GM19043 (cell line): ENCODE results near the gene SLC10A1.
"Not testable (repeated sequence)": the region's sequence is repeated elsewhere in the genome, so short reads cannot be mapped to it uniquely, and the experiment has no call there.

ENCODE experiments used
- ATAC-seq: cut with Tn5 transposase; IDR thresholded peaks from one replicate; pipeline ENCODE4 v1.9.1; 2021; ENCODE audit warnings: low read depth; ENCODE audit not compliant: unreplicated experiment

The SLC10A1 gene

DNA sequence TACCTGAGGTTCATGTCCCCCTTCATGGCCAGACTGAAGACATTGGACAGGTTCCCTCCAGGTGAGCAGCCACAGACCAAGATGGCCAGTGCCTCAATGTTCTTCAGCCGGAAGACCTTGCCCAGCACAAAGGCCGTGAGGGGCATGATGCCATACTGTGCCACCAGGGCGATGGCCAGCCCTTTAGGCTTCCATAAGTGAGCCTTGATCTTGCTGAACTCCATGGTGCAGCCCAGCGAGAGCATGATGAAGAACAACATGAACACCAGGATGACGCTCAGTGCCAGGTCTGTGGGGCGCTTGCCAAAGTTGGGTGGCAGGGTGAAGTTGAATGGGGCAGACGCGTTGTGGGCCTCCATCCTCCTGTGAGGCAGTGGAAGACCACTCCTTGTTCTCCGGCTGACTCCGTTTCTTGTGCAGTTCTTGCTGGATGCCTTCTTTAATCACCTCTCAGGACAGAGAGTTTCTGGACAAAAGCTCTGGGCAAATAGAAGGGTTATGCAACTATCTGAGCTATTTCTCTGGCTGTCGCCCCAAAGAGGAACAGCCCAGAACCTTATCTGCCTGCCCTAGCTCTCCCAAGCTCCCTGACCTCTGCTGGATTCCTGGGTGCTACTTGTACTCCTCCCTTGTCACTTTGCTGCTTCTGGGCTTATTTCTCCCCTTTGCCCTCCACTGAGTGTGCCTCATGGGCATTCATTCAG is at the start of gene SLC10A1:
TSS of gene SLC10A1 (minus strand) at position 445 of the 704 bp plus-strand sequence. CDS start at position 359, 86 bp downstream.
- no peak for ATAC-seq

DNA sequence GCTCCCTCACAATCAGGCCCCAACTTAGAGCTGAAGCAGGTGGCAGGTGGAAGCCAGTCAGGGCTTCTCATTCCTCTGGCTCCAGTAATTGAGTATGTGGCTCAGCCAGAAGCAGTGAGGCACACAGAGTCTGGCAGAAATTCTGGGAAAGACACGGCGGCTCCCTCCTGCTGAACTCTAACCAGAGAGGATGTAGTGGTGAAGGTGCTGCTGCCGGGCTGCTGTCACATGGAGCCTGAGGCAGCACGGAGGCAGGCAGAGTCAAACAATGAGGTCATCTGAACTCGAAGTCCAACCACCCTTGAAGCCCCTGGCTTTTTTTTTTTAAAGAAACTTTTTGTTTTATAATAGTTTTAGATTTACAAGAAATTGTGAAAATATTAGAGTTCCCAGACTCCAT is 48.7 kb upstream of the SLC10A1 start:
- no peak for ATAC-seq

DNA sequence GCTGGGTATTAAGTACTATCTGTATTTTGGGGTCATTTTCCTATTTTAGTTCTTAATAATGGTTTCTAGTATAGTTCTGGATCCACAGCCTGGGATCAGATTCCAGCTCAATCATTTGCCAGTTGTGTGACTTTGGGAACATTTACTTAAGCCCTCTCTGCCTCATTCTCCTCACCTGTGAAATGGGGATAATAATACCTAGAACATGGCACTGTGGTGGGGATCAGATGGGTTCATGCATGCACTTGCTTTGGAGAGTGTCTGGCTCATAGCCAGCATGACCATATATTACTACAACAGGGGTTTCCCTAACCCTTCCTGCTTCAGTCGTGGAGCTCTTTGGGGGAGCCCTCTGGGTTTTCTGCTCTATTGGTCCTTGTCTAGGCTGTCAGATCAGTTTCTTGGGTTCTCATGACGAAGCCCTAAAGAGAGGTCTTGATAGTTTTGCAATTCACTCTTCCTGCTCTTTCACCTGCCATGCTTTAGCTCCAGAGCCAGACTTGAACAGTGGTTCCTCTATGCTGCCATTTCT is 48.1 kb upstream of the SLC10A1 start:
- ATAC-seq, result no peak

DNA sequence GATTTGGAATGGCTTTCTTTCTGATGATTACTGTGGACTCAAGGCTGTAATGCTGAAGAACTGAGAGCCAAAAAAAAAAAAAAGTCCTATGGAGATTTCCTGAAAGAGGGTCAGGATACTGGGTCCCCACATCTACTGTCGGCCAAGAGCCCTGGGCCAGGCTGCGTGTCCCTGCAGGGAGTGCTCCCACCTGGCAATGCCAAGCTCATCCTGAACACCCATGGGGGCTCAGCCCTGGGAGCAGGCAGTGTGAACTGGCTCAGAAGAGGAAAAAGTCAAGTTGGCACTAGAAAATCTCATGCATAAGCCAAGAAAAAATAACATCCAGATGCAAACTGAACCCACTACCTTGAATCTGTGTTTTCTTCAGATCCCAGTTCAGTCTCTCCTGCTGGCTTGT is 47.1 kb upstream of the SLC10A1 start:
- ATAC-seq, result no peak

DNA sequence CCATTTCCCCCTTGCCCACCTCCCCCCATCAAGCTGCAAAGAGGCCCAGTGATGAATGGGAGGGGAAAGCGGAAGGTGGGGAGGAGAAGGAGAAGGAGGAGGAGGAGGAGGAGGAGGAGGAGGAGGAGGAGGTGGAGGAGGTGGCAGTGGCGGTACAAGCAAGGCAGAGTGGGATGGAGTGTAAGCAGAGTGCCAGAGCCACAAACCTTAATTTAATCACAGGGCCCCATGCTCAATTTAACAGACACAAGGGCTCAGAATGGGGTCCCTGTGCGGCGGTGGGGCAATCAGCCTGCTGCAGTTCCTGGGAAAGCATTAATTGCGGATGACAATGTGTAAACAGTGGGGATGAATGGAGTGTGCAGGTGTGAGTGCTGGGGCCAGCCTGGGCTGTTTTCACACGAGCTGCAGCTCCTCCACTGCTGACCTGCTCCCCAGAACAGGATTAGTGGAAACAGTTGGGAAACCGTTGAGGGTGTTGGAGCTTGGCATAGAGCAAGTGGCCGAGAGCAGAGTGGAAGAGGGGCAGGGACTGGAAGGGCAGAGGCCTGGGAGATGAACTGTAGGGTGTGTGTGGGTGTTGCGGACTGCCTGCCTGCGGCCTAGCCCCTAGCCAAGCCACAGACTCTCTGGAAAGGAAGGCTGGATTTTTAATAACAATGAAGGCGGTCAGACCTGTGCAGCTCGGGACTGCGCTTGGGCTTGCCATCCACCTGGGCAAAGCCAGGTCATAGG is 45.8 kb upstream of the SLC10A1 start:
- ATAC-seq, result no peak

DNA sequence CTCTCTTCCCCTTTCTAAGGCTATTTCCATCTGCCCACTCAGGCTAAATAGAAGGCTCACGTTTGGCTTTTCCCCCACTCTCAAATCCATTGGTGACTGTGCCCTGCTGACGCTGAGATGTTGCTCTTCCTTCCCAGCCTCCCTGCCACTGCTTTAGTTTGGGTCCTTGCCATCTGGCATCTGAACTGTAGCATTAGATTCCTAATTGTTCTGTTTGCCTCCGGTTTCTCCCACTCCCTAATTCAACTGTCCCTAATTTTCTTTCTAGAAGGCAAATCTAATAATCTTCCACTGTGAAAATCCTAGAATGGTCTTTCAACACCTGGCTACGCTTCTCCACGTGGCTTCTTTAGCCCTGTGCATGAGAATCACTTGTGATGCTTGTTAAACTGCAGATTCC is 44.6 kb upstream of the SLC10A1 start:
- no peak for ATAC-seq

DNA sequence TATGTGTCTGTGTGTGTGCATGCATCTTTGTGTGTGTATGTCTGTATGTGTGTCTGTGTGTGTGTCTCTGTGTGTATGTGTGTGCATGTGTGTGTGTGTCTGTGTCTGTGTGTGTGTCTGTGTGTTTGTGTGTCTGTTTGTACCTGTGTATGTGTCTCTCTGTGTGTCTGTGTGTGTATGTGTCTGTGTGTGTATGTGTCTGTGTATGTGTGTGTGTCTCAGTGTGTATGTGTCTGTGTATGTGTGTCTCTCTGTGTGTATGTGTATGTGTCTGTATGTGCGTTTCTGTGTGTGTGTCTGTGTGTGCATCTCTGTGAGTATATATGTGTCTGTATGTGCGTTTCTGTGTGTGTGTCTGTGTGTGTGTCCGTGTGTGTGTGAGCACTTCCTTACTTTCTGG is 42.6 kb upstream of the SLC10A1 start:
- no peak for ATAC-seq

DNA sequence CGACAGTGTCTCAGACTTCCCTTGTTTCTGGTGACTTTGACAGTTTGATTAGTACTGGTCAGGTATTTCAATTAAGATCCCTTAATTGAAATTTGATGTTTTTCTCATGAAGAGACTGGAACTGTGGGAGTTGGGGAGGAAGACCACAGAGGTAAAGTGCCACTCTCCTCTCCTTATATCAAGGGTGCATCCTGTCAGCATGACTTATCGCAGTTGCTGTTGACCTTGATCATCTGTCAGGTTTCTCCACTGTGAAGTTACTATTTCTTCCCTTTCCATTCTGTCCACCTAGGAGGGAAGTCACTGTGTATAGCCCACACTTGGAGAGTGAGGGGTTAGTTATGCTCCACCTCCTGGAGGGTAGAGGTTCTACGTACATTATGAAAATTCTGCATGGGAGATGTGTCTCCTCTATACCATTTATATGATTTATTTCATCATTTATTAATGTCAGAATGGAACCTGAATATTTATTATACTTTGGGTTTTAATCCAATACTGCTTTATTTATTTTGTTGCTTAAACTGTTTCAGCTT is 41.9 kb upstream of the SLC10A1 start:
- no peak for ATAC-seq

DNA sequence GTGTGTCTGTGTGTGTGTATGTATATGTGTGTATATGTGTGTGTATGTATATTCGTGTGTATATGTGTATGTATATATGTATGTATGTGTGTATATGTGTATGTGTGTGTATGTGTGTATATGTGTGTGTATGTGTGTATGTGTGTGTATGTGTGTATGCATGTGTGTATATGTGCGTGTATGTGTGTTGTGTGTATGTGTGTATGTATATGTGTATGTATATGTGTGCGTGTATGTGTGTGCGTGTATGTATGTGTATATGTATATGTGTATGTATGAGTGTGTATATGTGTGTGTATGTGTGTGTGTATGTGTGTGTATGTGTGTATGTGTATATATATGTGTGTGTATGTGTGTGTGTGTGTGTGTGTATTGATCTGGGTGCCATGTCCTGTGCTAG is 31.8 kb upstream of the SLC10A1 start:
- no peak for ATAC-seq

DNA sequence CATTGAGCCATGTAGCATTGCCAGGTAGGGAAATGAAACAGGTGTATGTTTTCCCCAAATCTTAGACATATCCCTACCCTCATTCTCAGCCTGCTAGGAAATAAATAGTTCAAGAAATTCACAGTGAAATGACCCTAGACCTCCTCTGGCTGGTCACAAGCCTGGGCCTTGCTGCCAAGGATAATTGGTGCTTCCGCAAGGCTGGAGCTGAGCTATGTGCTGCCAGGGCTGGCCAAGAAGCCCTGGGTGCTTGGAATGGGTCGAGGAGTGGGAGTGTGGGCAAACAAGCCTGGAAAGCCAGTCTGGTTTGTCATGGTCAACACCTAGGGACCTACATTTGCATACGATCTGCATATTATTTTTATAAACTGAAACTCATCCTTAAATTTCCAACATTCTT is 31.3 kb upstream of the SLC10A1 start:
- no peak for ATAC-seq

DNA sequence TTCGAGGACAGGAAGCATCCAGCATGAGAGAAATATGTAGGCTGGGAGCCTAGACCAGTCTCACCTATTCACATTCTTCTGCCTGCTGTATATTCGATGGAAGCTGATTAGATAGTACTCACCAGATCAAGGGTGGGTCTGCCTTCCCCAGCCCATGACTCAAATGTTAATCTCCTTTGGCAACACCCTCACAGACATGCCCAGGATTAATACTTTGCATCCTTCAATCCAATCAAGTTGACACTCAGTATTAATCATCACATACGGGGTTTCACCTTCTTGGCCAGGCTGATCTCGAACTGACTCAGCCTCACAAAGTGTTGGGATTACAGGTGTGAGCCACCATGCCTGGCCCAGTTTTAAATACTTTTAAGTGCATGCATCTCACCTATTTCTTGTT is 30.5 kb upstream of the SLC10A1 start:
- no peak for ATAC-seq

DNA sequence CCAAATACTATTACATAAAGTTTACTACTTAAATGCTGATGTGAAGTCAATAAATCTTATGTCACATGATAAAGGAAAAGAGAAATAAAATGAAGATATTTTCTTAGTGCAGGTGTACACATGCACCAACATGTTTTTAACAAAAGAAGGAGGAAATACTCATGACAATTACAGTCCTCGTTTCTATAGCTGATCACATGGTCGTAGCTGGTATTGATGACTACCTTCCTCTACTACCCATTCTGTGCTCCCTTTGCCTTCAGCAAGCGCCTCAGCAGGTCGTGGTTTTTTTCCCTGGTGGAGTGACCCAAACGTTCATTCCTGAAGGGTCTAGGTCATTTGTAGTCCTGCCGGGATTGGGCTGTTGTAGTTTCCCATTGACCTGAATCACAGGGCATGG is 25.4 kb upstream of the SLC10A1 start:
- ATAC-seq, result no peak

DNA sequence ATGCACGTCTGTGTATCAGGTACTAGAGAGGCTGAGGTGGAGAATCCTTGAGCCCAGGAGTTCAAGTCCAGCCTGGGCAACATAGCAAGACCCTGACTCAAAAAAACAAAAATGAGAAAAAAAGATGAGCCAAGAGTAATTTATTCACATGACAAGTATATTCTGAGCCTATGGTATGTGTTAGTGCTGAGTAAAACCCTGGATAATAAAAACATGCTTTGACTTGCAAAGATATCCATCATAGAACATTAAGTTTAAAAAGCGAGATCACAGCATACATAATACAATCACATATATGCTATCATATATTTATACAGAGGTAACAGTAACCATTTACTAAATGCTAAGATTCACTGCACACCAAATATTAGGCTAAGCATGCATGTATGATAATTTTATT is 23.9 kb upstream of the SLC10A1 start:
- no peak for ATAC-seq

DNA sequence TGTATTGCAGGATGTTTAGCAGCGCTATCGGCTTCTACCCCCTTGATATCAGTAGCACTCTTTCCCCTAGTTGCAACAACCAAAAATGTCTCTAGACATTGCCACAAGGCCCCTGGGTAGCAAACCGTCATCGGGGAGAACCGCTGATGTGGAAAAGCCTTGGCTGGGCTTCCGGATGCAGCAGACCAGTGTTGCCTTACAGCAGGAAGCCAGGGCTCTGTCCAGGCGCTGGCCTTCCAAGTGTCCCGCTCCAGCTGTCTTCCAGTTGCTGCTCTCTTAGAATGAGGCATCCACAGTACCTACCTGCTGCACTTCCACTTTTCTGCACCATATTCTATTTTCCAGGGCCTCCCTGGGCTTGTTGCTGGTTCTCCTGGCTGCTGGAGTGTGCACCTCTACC is 22.6 kb upstream of the SLC10A1 start:
- no peak for ATAC-seq

DNA sequence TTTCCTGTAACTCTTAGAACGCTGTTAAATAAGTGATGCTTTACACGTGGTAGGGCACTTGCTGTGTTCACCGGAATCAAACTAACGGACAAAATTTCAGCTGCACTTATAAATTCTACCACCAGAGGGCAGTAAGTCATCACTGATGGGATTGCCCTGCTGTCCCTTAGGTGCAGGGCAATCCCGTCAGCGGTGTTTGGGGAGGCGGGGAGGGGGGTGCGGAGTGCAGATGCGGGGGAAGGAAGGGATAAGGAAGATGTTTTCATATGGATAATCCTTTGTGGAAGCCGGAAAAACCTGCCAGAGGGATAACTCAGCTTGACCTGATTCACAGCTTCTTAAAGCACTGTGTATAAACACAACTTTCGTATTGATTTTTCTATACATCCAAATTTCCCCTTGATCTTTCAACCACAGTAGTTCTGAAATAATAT is 21.7 kb upstream of the SLC10A1 start:
- ATAC-seq, result no peak

DNA sequence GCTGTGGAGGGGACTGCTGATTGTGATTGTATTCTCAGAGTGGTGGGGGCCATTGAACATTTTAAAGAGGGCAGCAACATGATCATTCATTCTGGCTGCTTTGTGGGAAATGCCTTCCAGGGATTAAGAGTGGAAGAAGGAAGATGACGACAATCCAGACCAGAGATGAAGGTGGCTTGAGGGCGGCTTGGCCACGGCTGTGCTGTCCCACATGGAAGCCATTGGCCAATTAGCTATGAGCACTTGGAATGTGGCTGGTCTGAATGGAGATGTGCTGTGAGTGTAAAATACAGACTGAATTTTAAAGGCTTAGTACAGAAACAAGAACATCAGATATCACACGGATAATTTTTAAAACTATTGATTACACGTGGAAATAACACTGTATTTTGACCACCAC is 19.2 kb upstream of the SLC10A1 start:
- ATAC-seq, result no peak

DNA sequence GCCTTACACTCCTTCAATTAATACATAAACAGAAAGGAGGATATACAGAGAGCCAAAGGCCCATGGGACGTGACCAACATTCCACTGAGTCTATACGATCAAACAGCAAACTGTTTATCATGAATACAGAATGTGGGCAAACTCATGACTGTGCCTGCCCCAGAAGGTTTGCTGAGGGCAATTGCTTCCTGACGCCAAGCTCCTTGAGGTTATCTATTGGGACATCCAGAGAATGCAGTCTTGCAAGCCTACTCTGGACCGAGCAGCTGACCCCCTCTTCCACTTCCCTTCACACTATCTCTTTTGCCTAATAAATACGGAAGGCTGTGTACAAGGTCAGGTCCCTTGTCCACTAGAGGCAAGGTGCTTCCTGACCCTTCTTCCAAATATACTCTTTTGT is 18.5 kb upstream of the SLC10A1 start:
- ATAC-seq, result no peak

DNA sequence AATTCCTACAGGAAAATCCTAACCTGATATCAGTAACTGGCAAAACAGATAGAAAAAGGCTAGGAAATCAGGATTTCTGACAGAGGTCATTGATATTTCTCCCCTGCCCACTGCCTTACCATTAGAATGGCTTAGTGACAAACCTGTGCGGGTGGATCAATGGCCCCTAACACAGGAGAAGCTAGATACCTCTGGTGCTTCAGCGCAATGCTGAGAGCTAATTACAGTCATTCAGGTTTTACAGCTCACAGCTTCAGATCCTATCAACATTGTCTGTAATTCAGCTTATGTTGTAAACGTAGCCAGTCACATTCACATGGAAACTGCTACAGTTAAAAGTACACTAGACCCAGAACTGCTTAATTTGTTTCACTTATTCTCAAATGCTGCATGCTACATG is 17.4 kb upstream of the SLC10A1 start:
- ATAC-seq, result no peak

DNA sequence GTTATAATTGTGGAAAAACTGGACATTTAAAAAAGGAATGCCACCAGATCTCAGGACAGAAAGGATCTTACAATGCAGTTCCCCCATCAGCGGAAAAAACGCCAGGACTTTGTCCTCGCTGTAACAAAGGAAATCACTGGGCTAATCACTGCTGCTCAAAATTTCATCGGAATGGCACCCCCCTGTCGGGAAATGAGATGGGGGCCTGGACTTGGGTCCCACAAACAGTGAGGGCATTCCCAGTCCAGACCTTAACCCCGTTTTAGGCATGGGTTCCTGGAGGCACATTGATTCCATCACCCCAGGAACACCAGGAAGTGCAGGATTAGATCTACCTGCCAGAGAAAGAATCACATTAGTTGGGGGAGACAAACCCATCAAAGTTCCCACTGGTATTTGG is 16.3 kb upstream of the SLC10A1 start:
- not testable (repeated sequence) for ATAC-seq

DNA sequence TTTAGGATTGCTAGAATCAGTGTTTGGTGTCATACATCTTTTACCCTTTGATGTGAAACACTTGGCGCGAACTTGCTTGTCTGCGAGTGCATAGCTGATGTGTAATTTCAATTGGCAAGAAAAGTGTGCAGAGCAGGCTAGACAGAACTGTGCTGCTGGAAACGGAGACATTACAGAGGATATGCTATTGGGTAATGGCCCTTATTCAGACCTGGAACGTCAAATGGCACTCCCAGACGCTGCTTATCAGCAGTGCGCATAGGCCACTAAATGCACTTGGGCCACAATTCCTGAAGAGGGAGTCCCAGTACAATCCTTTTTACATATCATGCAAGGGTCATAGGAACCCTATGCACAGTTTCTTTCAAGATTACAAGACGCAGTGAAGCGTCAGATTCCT is 15.7 kb upstream of the SLC10A1 start:
- ATAC-seq, result no peak

DNA sequence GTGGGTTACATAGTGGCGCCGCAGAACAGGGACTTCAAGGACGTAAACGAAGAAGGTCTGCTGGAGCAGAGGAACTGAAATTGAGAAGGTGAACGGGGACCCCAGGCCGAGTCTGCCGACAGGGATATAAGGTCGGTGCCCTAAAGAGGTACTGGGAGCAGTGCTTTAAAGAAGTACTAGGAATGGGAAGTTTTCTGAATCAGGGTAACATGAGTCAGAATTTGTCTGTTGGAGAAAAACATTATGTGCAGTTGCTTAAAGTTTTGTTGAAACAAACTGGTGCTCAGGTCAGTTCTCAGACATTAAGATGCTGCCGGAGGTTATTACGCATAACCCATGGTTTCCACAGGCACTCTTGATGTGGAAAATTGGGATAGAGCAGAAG is 14.8 kb upstream of the SLC10A1 start:
- no peak for ATAC-seq
